ENCODE results near the gene VPS35L.

Gene VPS35L

DNA sequence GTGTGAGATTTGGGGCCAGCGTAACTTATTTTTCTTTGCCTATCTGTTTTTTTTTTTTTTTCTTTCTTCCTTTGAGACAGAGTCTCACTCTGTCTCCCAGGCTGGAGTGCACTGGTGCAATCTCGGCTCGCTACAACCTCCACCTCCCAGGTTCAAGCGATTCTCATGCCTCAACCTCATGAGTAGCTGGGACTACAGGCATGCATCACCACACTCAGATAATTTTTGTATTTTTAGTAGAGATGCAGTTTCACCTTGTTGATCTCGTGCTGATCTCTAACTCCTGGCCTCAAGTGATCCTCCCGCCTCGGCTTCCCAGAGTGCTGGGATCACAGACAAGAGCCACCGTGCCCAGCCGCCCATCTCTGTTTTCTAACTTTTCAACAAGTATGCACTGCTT, 63.4 kb downstream of the VPS35L start:
- no peaks in the 10 kb centered on the region for H3K9me3 ChIP-seq (ENCODE audit: insufficient read depth, low read depth, low read length)
- H3K4me3 ChIP-seq (ENCODE audit: low read length) = no peak overlapping the region
- H3K27ac ChIP-seq (ENCODE audit: low read depth, low read length) = no peak overlapping the region
- H3K27me3 ChIP-seq (ENCODE audit: insufficient read depth, low read length) = no peaks in the 10 kb centered on the region
- no peaks in the 10 kb centered on the region for H3K4me1 ChIP-seq (ENCODE audit: insufficient read depth, low read length)
- H3K9ac ChIP-seq (ENCODE audit: low read depth, low read length) = no peak overlapping the region
- WGBS = 95% methylated on average over 9 of the region's 9 CpGs
- H3K36me3 ChIP-seq (ENCODE audit: insufficient read depth, low read length) = peaks cover 12% of the 10 kb centered on the region

- H3K9ac ChIP-seq (ENCODE audit: low read depth, low read length) = no peak overlapping the region
- H3K36me3 ChIP-seq (ENCODE audit: insufficient read depth, low read length) = peaks cover 17% of the 10 kb centered on the region
- no peaks in the 10 kb centered on the region for H3K27me3 ChIP-seq (ENCODE audit: insufficient read depth, low read length)
- H3K4me1 ChIP-seq (ENCODE audit: insufficient read depth, low read length) = no peaks in the 10 kb centered on the region
- H3K9me3 ChIP-seq (ENCODE audit: insufficient read depth, low read depth, low read length) = no peaks in the 10 kb centered on the region
- WGBS = 92% methylated on average over 3 of the region's 3 CpGs
- no peak overlapping the region for H3K4me3 ChIP-seq (ENCODE audit: low read length)
- H3K27ac ChIP-seq (ENCODE audit: low read depth, low read length) = no peak overlapping the region
These were observed 65.9 kb downstream of the VPS35L start for GRCh38 chr16:19621445-19621844.

GRCh38 chr16:19625039-19625438, 69.5 kb downstream of the VPS35L start:
- Histone ChIP-seq H3K9ac (ENCODE audit: low read depth, low read length) (no peak overlapping the region), H3K4me1 (ENCODE audit: insufficient read depth, low read length) (no peaks in the 10 kb centered on the region), H3K27ac (ENCODE audit: low read depth, low read length) (no peak overlapping the region), H3K9me3 (ENCODE audit: insufficient read depth, low read depth, low read length) (no peaks in the 10 kb centered on the region), H3K27me3 (ENCODE audit: insufficient read depth, low read length) (no peaks in the 10 kb centered on the region), H3K36me3 (ENCODE audit: insufficient read depth, low read length) (peaks cover 36% of the 10 kb centered on the region), H3K4me3 (ENCODE audit: low read length) (no peak overlapping the region)
- WGBS = 93% methylated on average over 6 of the region's 6 CpGs

GRCh38 chr16:19636436-19637267, 81.1 kb downstream of the VPS35L start:
- peaks cover 76% of the 10 kb centered on the region for H3K36me3 ChIP-seq (ENCODE audit: insufficient read depth, low read length)

DNA sequence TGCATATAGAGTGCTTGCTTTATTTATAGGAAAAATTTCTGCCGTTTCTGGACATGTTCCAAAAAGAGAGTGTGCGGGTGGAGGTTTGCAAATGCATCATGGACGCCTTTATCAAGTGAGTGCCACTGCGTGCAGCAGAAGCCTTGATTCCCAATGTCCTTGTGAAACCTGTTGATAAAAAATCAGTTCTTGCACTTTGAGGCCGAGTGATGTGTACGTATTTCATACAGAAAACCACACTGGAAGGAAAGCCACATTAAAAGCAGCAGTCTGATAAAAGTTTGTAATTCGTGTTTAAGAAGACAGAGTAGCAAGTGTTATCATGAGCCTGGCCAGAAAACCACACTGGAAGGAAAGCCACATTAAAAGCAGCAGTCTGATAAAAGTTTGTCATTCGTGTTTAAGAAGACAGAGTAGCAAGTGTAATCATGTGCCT, 84.5 kb downstream of the VPS35L start:
- Histone ChIP-seq H3K9ac (ENCODE audit: low read depth, low read length) (no peak overlapping the region), H3K27me3 (ENCODE audit: insufficient read depth, low read length) (no peaks in the 10 kb centered on the region), H3K36me3 (ENCODE audit: insufficient read depth, low read length) (peaks cover 63% of the 10 kb centered on the region), H3K9me3 (ENCODE audit: insufficient read depth, low read depth, low read length) (no peaks in the 10 kb centered on the region), H3K27ac (ENCODE audit: low read depth, low read length) (no peak overlapping the region), H3K4me3 (ENCODE audit: low read length) (no peak overlapping the region), H3K4me1 (ENCODE audit: insufficient read depth, low read length) (no peaks in the 10 kb centered on the region)
- WGBS = 94% methylated on average over 8 of the region's 8 CpGs

More at GRCh38 chr16:19636436-19637267, 81.1 kb downstream of the VPS35L start:
- 95% methylated on average over 7 of the region's 7 CpGs for WGBS
- Histone ChIP-seq H3K4me3 (ENCODE audit: low read length) (no peak overlapping the region), H3K27me3 (ENCODE audit: insufficient read depth, low read length) (no peaks in the 10 kb centered on the region), H3K9ac (ENCODE audit: low read depth, low read length) (no peak overlapping the region), H3K9me3 (ENCODE audit: insufficient read depth, low read depth, low read length) (no peaks in the 10 kb centered on the region), H3K27ac (ENCODE audit: low read depth, low read length) (no peak overlapping the region), H3K4me1 (ENCODE audit: insufficient read depth, low read length) (no peaks in the 10 kb centered on the region)

GRCh38 chr16:19642501-19642900, 87.0 kb downstream of the VPS35L start:
- 93% methylated on average over 4 of the region's 4 CpGs for WGBS
- Histone ChIP-seq H3K36me3 (ENCODE audit: insufficient read depth, low read length) (peaks cover 47% of the 10 kb centered on the region), H3K9ac (ENCODE audit: low read depth, low read length) (no peak overlapping the region), H3K27me3 (ENCODE audit: insufficient read depth, low read length) (no peaks in the 10 kb centered on the region), H3K27ac (ENCODE audit: low read depth, low read length) (no peak overlapping the region), H3K4me1 (ENCODE audit: insufficient read depth, low read length) (no peaks in the 10 kb centered on the region), H3K4me3 (ENCODE audit: low read length) (no peak overlapping the region), H3K9me3 (ENCODE audit: insufficient read depth, low read depth, low read length) (no peaks in the 10 kb centered on the region)

DNA sequence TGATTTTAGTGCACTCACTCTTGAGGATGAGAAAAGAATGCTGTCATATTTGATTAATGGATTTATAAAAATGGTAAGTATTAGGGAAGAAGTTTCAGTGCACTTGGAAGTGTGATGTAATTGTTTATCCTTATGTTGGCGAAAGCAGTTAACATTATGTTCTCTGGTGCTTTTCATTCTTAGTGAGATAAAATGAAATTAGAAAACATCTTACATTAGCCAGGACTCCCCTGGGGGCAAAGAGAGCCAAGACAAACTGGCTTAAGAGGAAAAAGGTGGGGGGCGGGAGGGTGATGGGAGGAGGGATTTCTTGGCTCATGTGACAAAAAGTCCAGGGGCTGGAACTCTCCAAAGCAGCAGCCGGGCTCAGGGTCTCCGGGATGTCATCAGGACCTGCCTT, 89.4 kb downstream of the VPS35L start:
- Histone ChIP-seq H3K4me3 (ENCODE audit: low read length) (no peak overlapping the region), H3K9me3 (ENCODE audit: insufficient read depth, low read depth, low read length) (no peaks in the 10 kb centered on the region), H3K27me3 (ENCODE audit: insufficient read depth, low read length) (no peaks in the 10 kb centered on the region), H3K27ac (ENCODE audit: low read depth, low read length) (no peak overlapping the region), H3K9ac (ENCODE audit: low read depth, low read length) (no peak overlapping the region), H3K36me3 (ENCODE audit: insufficient read depth, low read length) (peaks cover 43% of the 10 kb centered on the region), H3K4me1 (ENCODE audit: insufficient read depth, low read length) (no peaks in the 10 kb centered on the region)
- 90% methylated on average over 2 of the region's 4 CpGs for WGBS

- H3K9me3 ChIP-seq (ENCODE audit: insufficient read depth, low read depth, low read length) = no peaks in the 10 kb centered on the region
- WGBS = 91% methylated on average over 7 of the region's 7 CpGs
- no peaks in the 10 kb centered on the region for H3K27me3 ChIP-seq (ENCODE audit: insufficient read depth, low read length)
- H3K27ac ChIP-seq (ENCODE audit: low read depth, low read length) = no peak overlapping the region
- peaks cover 39% of the 10 kb centered on the region for H3K36me3 ChIP-seq (ENCODE audit: insufficient read depth, low read length)
- H3K4me1 ChIP-seq (ENCODE audit: insufficient read depth, low read length) = no peaks in the 10 kb centered on the region
- H3K4me3 ChIP-seq (ENCODE audit: low read length) = no peak overlapping the region
- H3K9ac ChIP-seq (ENCODE audit: low read depth, low read length) = no peak overlapping the region
These were observed 90.1 kb downstream of the VPS35L start for GRCh38 chr16:19645557-19645981.

GRCh38 chr16:19649980-19650379, 94.5 kb downstream of the VPS35L start:
- no peaks in the 10 kb centered on the region for H3K9me3 ChIP-seq (ENCODE audit: insufficient read depth, low read depth, low read length)
- no peaks in the 10 kb centered on the region for H3K4me1 ChIP-seq (ENCODE audit: insufficient read depth, low read length)
- no peak overlapping the region for H3K9ac ChIP-seq (ENCODE audit: low read depth, low read length)
- H3K36me3 ChIP-seq (ENCODE audit: insufficient read depth, low read length) = peaks cover 61% of the 10 kb centered on the region
- H3K4me3 ChIP-seq (ENCODE audit: low read length) = no peak overlapping the region
- H3K27ac ChIP-seq (ENCODE audit: low read depth, low read length) = no peak overlapping the region
- no peaks in the 10 kb centered on the region for H3K27me3 ChIP-seq (ENCODE audit: insufficient read depth, low read length)
- 70% methylated on average over 1 of the region's 3 CpGs for WGBS

DNA sequence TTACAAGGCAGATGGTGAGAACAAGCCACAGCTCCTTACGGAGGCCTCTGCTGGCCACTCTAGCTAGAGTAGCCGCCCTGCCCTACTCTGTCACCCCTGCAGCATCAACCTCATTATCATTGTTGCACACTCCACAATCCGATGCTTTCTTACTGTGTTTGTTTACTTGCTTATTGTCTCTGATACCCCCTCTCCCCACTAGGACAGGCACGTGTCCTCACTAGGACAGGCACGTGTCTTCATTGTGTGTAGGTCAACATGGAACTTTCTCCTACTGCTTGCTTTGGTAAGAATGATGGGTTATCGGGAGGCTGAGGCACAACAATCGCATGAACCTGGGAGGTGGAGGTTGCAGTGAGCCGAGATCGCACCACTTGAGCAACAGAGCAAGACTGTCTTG, 98.6 kb downstream of the VPS35L start:
- H3K27ac ChIP-seq (ENCODE audit: low read depth, low read length) = no peak overlapping the region
- H3K9me3 ChIP-seq (ENCODE audit: insufficient read depth, low read depth, low read length) = no peaks in the 10 kb centered on the region
- no peaks in the 10 kb centered on the region for H3K4me1 ChIP-seq (ENCODE audit: insufficient read depth, low read length)
- no peaks in the 10 kb centered on the region for H3K27me3 ChIP-seq (ENCODE audit: insufficient read depth, low read length)
- no peak overlapping the region for H3K9ac ChIP-seq (ENCODE audit: low read depth, low read length)
- 96% methylated on average over 9 of the region's 9 CpGs for WGBS
- peaks cover 62% of the 10 kb centered on the region for H3K36me3 ChIP-seq (ENCODE audit: insufficient read depth, low read length)
- H3K4me3 ChIP-seq (ENCODE audit: low read length) = no peak overlapping the region

- H3K36me3 ChIP-seq (ENCODE audit: insufficient read depth, low read length) = peaks cover 52% of the 10 kb centered on the region
- H3K27ac ChIP-seq (ENCODE audit: low read depth, low read length) = no peak overlapping the region
- H3K4me3 ChIP-seq (ENCODE audit: low read length) = no peak overlapping the region
- no peaks in the 10 kb centered on the region for H3K27me3 ChIP-seq (ENCODE audit: insufficient read depth, low read length)
- H3K9ac ChIP-seq (ENCODE audit: low read depth, low read length) = no peak overlapping the region
- H3K4me1 ChIP-seq (ENCODE audit: insufficient read depth, low read length) = no peaks in the 10 kb centered on the region
- WGBS = 94% methylated on average over 9 of the region's 9 CpGs
- no peaks in the 10 kb centered on the region for H3K9me3 ChIP-seq (ENCODE audit: insufficient read depth, low read depth, low read length)
These were observed 99.8 kb downstream of the VPS35L start for GRCh38 chr16:19655242-19655777.

Measured in HUES64 (cell line).